NCI-H1694 (cell line): ENCODE data around the gene KLHL3.

Experiments used
- DNase-seq: peaks from one replicate; lab custom pipeline; 2025; lab: John Stamatoyannopoulos, UW

KLHL3 gene

GRCh38 chr5:137708796-137709559 lies 26.9 kb downstream of the KLHL3 start:
- no peak for DNase-seq

GRCh38 chr5:137708062-137708461 lies 27.8 kb downstream of the KLHL3 start:
- DNase-seq, result no peak

GRCh38 chr5:137706841-137707240 lies 29.0 kb downstream of the KLHL3 start:
- DNase-seq, result no peak

DNA sequence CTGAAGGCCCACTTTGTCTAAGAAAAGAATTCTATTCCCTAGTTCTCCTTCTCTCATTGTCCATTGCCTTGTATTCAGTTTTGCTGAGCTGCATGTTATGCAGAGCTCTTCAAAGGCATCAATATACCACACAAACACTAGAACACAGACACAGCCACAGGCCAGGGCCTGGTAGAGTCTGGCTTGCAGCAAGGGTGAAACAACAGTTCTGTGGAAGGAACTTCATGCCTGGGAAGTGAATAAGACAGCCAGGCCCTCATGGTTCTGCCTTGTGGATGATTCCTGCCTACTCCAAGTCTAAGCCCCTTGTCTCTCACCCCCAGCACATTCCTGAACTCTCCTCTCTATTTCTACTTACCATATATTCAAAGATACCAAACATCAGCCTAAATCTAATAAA lies 30.8 kb downstream of the KLHL3 start:
- DNase-seq, result no peak

DNA sequence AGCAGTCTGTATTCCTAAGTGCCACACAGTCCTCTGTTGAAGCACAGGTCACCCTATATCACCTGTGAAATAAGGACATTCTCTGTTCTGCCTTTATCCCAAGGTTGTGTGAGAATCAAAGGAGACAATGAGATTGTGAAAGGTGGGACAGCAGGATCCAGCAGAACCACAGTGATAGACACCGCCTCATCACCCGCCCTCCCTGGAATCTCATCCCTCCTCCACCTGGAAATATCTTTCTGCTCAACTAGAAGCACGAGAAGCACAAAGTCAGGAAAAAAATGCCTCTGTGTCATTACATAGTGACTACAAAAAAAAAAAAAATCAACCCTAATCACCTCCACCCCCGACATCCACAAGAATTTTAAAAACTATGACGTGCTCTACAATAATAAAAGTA lies 32.3 kb downstream of the KLHL3 start:
- no peak for DNase-seq

GRCh38 chr5:137700282-137700680 lies 35.6 kb downstream of the KLHL3 start:
- DNase-seq, result no peak

DNA sequence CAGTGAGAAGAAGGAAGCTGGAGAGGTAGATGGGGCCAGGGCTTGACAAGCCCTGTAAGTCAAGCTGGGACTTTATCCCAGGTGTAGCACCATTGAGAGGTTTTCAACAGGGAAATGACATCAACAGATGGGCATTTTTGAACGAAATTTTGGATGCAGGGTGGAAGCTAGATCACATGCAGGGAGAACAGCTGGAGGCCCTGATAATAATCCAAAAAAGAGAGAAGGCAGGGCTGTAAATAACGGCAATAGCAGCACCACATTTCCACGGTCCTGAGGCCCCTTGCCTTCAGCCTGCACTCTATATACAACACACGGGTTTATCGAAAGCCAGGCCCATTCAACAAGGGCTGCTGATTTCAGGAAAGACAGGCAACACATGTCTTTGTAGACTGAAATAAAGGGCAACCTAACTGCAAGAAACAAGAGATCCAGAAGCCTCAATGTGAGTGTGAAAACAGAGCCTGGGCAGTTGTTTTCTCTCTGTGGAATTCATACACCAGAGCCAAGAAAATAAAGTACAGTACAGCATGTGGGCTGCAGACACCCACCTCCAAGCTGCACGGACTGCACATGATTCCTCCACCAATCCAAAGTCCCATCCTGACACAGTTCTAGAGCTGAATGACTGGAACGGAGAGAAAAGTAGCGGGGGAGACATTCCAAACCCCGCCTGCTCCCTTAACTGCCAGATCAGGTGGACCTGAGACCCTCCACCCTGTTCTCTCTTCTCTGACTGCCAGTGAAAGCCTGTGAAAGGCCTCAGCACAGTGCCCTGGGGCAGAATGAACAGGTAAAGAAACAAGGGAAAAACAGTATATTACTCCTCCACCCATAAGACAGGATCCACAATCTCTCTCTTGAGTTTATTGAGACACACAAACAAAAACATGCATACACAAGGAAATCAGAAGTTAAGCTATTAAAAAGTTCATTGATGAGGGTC lies 36.3 kb downstream of the KLHL3 start:
- DNase-seq, result peak; percentile 26

GRCh38 chr5:137696481-137696880 lies 39.4 kb downstream of the KLHL3 start:
- DNase-seq, result no peak

- no peak for DNase-seq
These were observed 40.0 kb downstream of the KLHL3 start for GRCh38 chr5:137695651-137696428.

- no peak for DNase-seq
These were observed 41.8 kb downstream of the KLHL3 start for GRCh38 chr5:137693951-137694721.

DNA sequence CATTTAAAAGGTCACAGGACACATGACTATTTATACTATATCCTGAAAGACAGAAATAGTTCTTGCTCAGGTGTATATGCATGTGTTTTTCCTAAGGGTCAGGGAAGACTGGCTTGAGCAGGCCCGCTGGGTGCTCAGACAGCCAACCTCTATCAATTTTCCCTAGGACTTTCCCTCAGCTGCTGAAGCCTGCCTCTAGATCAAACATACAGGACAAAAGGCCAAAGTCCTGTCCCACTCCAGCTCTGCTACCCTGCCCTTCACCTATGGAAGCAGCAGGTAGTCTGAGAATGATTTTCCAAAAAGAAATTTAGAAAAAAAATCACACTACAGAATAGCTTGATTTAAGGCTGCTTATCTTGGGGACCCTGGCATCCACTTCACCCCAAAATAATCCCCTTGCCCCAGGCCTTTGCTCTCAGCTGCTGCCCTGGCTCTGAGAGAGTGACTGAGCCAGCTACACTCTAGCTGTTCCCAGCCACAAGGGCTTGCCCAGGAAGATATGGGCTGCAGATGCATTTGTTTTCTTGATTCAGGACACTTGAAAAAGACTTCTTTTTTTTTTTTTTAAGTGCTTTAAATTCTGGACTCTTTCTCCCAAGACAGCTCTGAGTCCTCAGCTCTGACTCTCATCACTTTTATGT lies 42.5 kb downstream of the KLHL3 start:
- DNase-seq, result no peak

- no peak for DNase-seq
These were observed 46.6 kb downstream of the KLHL3 start for GRCh38 chr5:137689306-137689705.

DNA sequence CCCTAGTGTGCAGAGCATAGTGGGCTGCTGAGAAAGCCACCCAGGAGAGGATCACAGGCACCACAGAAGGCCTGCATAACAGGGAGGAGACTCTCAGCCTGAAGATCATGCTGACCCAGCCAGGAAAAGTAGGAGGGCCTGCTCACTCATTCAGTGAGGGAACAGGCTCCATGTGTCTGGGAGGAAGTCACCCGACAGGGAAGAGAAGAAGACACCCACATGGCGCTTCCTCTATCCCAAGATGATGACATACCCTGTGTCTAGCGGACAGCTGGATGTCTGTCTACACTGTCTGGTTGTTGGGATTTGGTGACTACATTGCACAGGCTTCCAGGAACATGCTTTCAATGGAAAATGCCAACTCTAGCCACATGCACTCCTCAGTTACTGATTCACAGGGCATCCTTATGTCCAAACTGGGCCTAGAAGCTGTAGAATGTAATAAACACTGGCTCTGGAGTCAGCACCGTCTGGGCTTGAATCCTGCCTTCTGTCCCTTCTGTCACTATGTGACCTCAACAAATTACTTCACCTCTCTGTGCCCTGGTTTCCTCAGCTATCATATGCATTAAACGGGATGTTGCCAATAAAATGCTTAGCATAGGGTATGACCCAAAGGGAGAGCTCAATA lies 47.6 kb downstream of the KLHL3 start:
- no peak for DNase-seq

DNA sequence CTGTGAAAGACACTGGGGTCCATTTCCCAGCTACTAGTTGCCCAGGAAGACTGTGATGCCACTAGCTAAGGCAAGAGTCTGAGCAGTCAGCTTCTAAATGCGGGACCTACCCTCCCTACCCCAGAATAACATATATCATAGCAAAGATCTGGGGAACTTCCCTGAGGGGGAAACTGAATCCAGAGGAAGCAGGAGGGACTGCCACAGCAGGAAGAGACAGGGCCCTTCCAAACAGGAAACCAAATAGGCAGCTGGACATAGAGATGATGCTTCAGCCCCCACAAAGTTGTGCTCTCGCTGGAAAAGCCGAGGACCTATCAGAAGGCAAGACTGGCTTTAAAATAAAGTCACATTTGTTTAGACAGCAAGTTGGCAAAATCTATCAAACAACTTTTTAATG lies 51.1 kb downstream of the KLHL3 start:
- no peak for DNase-seq

GRCh38 chr5:137681191-137681590 lies 54.7 kb downstream of the KLHL3 start:
- DNase-seq, result no peak

DNA sequence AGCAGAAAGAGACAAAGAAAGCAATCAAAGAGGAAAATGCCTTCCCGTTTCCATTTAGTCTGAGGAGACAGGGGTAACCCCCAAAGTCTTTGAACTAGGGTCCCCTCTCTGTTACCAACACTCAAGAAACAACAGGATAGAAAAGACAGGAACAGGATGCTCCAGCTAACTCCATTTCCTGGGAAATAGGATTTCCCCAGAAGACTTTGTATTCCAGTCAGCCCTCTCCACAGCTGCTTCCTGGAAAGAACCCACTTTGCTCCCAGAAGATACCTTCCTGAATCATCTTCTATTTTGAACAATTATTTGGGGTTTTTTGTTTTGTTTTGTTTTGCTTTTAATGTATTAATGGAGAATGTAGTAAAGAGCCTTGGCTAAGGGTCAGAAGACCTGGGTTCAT lies 56.0 kb downstream of the KLHL3 start:
- DNase-seq, result no peak

- DNase-seq, result no peak
These were observed 56.7 kb downstream of the KLHL3 start for GRCh38 chr5:137679195-137679594.

- no peak for DNase-seq
These were observed 63.0 kb downstream of the KLHL3 start for GRCh38 chr5:137672881-137673280.

DNA sequence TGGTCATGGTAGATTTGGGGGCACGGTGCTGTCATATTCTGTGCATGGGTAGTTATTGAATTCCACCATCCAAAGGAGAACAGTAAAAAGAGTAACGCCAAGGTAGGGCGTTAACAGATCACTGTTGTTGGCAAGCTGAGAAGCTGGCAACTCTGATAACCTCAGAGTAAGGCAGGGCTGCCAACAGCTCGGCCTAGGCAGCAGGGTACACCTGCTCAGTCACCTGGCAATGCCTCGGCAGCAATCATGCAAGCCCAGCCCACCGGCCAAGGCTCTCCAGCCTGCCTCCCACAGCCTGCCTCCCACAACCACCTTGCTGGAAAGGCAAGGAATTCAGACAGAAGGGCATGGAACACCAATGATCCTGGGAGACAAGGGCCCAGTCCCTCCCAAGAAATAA lies 63.9 kb downstream of the KLHL3 start:
- DNase-seq, result no peak

GRCh38 chr5:137669811-137670210 lies 66.1 kb downstream of the KLHL3 start:
- no peak for DNase-seq

DNA sequence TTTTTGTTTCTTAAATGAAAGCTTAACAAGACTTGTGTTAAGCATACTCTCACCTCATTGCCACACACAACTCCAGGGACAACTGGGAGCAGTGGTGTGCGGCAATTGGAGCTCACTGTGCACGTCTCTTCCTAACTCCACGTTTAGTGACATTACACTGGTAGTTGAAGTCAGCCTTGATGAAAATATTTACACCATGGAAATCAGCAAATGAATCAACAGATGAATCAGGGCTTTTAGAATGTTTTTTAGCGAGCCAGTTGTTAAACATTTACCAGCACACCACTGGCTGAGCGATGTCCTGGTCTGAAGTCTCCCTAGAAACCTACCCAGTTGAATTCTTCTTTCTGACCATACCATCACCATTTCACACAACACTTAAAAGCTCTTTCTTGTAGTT lies 67.3 kb downstream of the KLHL3 start:
- no peak for DNase-seq
